HG03432 (cell line): ENCODE data around the gene PDE7B.

Experiments used
- ATAC-seq: cut with Tn5 transposase; IDR thresholded peaks from one replicate; pipeline ENCODE4 v1.9.1; 2021; ENCODE audit warnings: mild to moderate bottlenecking, moderate library complexity; ENCODE audit not compliant: unreplicated experiment

The PDE7B gene

GRCh38 chr6:135851442-135852271, at the start of gene PDE7B:
TSS of gene PDE7B (plus strand) at chr6:135851701.
- ATAC-seq = peak; percentile 92

- ATAC-seq = no peak
Observed at GRCh38 chr6:135801755-135802465, 49.6 kb upstream of the PDE7B start.

- ATAC-seq = no peak
Observed at GRCh38 chr6:135810486-135810885, 41.0 kb upstream of the PDE7B start.

GRCh38 chr6:135811170-135811569, 40.3 kb upstream of the PDE7B start:
- no peak for ATAC-seq

GRCh38 chr6:135811644-135812526, 39.6 kb upstream of the PDE7B start:
- ATAC-seq = no peak

- ATAC-seq = no peak
Observed at GRCh38 chr6:135813401-135813800, 38.1 kb upstream of the PDE7B start.

GRCh38 chr6:135814043-135814442, 37.5 kb upstream of the PDE7B start:
- ATAC-seq = no peak

- ATAC-seq = no peak
Observed at GRCh38 chr6:135815216-135815615, 36.3 kb upstream of the PDE7B start.

GRCh38 chr6:135817035-135817434, 34.5 kb upstream of the PDE7B start:
- no peak for ATAC-seq

GRCh38 chr6:135819665-135820064, 31.8 kb upstream of the PDE7B start:
- ATAC-seq = no peak

- ATAC-seq = no peak
Observed at GRCh38 chr6:135820340-135820739, 31.2 kb upstream of the PDE7B start.

GRCh38 chr6:135823851-135824250, 27.6 kb upstream of the PDE7B start:
- no peak for ATAC-seq

- no peak for ATAC-seq
Observed at GRCh38 chr6:135826236-135826804, 25.2 kb upstream of the PDE7B start.

- no peak for ATAC-seq
Observed at GRCh38 chr6:135828021-135828420, 23.5 kb upstream of the PDE7B start.

GRCh38 chr6:135830452-135830881, 21.0 kb upstream of the PDE7B start:
- no peak for ATAC-seq

GRCh38 chr6:135831016-135831415, 20.5 kb upstream of the PDE7B start:
- no peak for ATAC-seq

GRCh38 chr6:135832166-135832565, 19.3 kb upstream of the PDE7B start:
- no peak for ATAC-seq

- ATAC-seq = no peak
Observed at GRCh38 chr6:135833771-135834170, 17.7 kb upstream of the PDE7B start.

- ATAC-seq = no peak
Observed at GRCh38 chr6:135837735-135838449, 13.6 kb upstream of the PDE7B start.

GRCh38 chr6:135839121-135839520, 12.4 kb upstream of the PDE7B start:
- ATAC-seq = no peak
